H1 (cell line): ENCODE measurements around the gene AFF2. TPM values are rescaled to one million over a fixed set of nuclear protein-coding genes. Genes with fewer than 3 reads are reported as not detected.

Source experiments
- CTCF ChIA-PET: fragments of 300-600 bp; sonication (Branson Sonifier 250); formaldehyde crosslinking; loops from one replicate; lab custom pipeline; 2021; ENCODE audit not compliant: partially characterized antibody; lab: Charles Lee
- POLR2A ChIA-PET: fragments of 300-600 bp; sonication (Branson Sonifier 250); formaldehyde crosslinking; loops from one replicate; lab custom pipeline; 2021; ENCODE audit warnings: inconsistent platforms; ENCODE audit not compliant: partially characterized antibody; lab: Charles Lee
- DNase-seq, 2 experiments: peaks; one replicate each; pipeline versions ENCODE4 v3.0.0 to v3.0.0-alpha.2; 2010 to 2022; ENCODE audit warnings: low spot score in 2 of 2, low read depth in 1 of 2, mixed read lengths in 1 of 2
- FAIRE-seq: peaks from 2 replicates; lab custom pipeline; 2011; peaks lifted over from hg19 to GRCh38; lab: Jason Lieb, UNC
- H2AFZ ChIP-seq: 2 replicates; pipeline ENCODE4 v1.8.1; 2012; ENCODE audit warnings: low read length, inconsistent platforms
- H2AK5ac ChIP-seq: 2 replicates; pipeline ENCODE4 v1.6.1; 2013; ENCODE audit warnings: low read depth, low read length
- H2BK120ac ChIP-seq: replicated peaks from 2 replicates; pipeline ENCODE3; 2013; ENCODE audit warnings: low read depth, low read length, inconsistent platforms
- H2BK12ac ChIP-seq: 2 replicates; pipeline ENCODE4 v1.6.1; 2013; ENCODE audit warnings: low read depth, low read length
- H2BK15ac ChIP-seq: 2 replicates; pipeline ENCODE4 v1.6.1; 2013; ENCODE audit warnings: low read length
- H2BK20ac ChIP-seq: 2 replicates; pipeline ENCODE4 v1.6.1; 2013; ENCODE audit warnings: low read length
- H2BK5ac ChIP-seq: 2 replicates; pipeline ENCODE4 v1.6.1; 2013; ENCODE audit warnings: low read depth, low read length
- H3K14ac ChIP-seq: 2 replicates; pipeline ENCODE4 v1.6.1; 2013; ENCODE audit warnings: inconsistent platforms; ENCODE audit not compliant: insufficient read length
- H3K18ac ChIP-seq: 2 replicates; pipeline ENCODE4 v1.6.1; 2013; ENCODE audit warnings: low read length; ENCODE audit errors: extremely low read depth
- H3K23ac ChIP-seq: 2 replicates; pipeline ENCODE4 v1.6.1; 2013; ENCODE audit warnings: inconsistent platforms; ENCODE audit not compliant: insufficient read length
- H3K23me2 ChIP-seq: 2 replicates; pipeline ENCODE4 v1.6.1; 2013; ENCODE audit warnings: low read depth, low read length
- H3K27ac ChIP-seq: 2 replicates; pipeline ENCODE4 v1.6.1; 2011; ENCODE audit warnings: low read depth, low read length, inconsistent platforms
- H3K27me3 ChIP-seq, 4 experiments: replicated peaks in 1 of 4; 1 replicate in 1 of 4; 2 replicates in 3 of 4; pipeline versions ENCODE4 v1.6.1 to v1.8.1; 2011 to 2013; ENCODE audit warnings: low read length in 3 of 4, mild to moderate bottlenecking in 3 of 4, inconsistent platforms in 2 of 4, mixed read lengths in 2 of 4, moderate library complexity in 1 of 4; ENCODE audit not compliant: control insufficient read depth in 3 of 4, insufficient read depth in 3 of 4; ENCODE audit errors: extremely low read depth in 1 of 4
- H3K36me3 ChIP-seq, 4 experiments: 2 replicates each; pipeline versions ENCODE4 v1.6.1 to v1.8.1; 2011 to 2013; ENCODE audit warnings: mild to moderate bottlenecking in 4 of 4, low read length in 3 of 4, moderate library complexity in 2 of 4, control low read depth in 1 of 4, inconsistent platforms in 1 of 4; ENCODE audit not compliant: insufficient read depth in 4 of 4, control insufficient read depth in 2 of 4
- H3K4ac ChIP-seq: replicated peaks from 2 replicates; pipeline ENCODE3; 2013; ENCODE audit warnings: low read length, low read depth, mixed read lengths, inconsistent platforms; ENCODE audit not compliant: insufficient read length
- H3K4me1 ChIP-seq, 4 experiments: replicated peaks in 1 of 4; 1 replicate in 1 of 4; 2 replicates in 3 of 4; pipeline versions ENCODE4 v1.6.1 to v1.8.1; 2011 to 2013; ENCODE audit warnings: low read length in 3 of 4, inconsistent platforms in 2 of 4, mixed read lengths in 1 of 4; ENCODE audit not compliant: insufficient read depth in 4 of 4, control insufficient read depth in 3 of 4
- H3K4me2 ChIP-seq, 2 experiments: 2 replicates each; pipeline versions ENCODE4 v1.6.1 to v1.8.1; 2011 to 2013; ENCODE audit warnings: low read depth in 2 of 2, low read length in 2 of 2, control low read depth in 1 of 2, inconsistent platforms in 1 of 2, mild to moderate bottlenecking in 1 of 2; ENCODE audit not compliant: insufficient read depth in 1 of 2
- H3K4me3 ChIP-seq, 4 experiments: fragments of 200-600, 300-600 bp in 1 of 4; sonication (generic), shearing (Covaris generic), sonication (Bioruptor Twin) in 1 of 4; 2 replicates each; pipeline versions ENCODE4 v1.5.1 to v1.8.1; 2011 to 2016; ENCODE audit warnings: low read length in 4 of 4, low read depth in 3 of 4, control low read depth in 2 of 4, inconsistent platforms in 2 of 4, mild to moderate bottlenecking in 2 of 4, mixed read lengths in 1 of 4, moderate library complexity in 1 of 4; ENCODE audit not compliant: insufficient read depth in 2 of 4; ENCODE audit errors: extremely low read depth in 1 of 4
- H3K56ac ChIP-seq: replicated peaks from 2 replicates; pipeline ENCODE3; 2013; ENCODE audit warnings: low read depth, mild to moderate bottlenecking, mixed read lengths, low read length, inconsistent platforms; ENCODE audit not compliant: insufficient read length
- H3K79me1 ChIP-seq: 2 replicates; pipeline ENCODE4 v1.6.1; 2013; ENCODE audit warnings: low read depth, low read length, control low read depth
- H3K79me2 ChIP-seq, 2 experiments: 2 replicates each; pipeline versions ENCODE4 v1.6.1 to v1.8.1; 2012 to 2013; ENCODE audit warnings: low read length in 2 of 2, mild to moderate bottlenecking in 2 of 2, inconsistent platforms in 1 of 2; ENCODE audit not compliant: insufficient read depth in 2 of 2, control insufficient read depth in 1 of 2
- H3K9ac ChIP-seq, 4 experiments: replicated peaks in 1 of 4; 1 replicate in 1 of 4; 2 replicates in 3 of 4; pipeline versions ENCODE4 v1.6.1 to v1.8.1; 2011 to 2013; ENCODE audit warnings: low read depth in 3 of 4, low read length in 3 of 4, control low read depth in 2 of 4, mild to moderate bottlenecking in 2 of 4, moderate library complexity in 2 of 4, inconsistent platforms in 1 of 4; ENCODE audit errors: extremely low read depth in 1 of 4
- H3K9me3 ChIP-seq, 2 experiments: 2 replicates each; pipeline versions ENCODE4 v1.6.1 to v1.8.1; 2012 to 2013; ENCODE audit warnings: mild to moderate bottlenecking in 2 of 2, moderate library complexity in 2 of 2, control low read depth in 1 of 2, inconsistent platforms in 1 of 2, low read depth in 1 of 2, low read length in 1 of 2, mixed read lengths in 1 of 2; ENCODE audit not compliant: insufficient read depth in 2 of 2
- H4K20me1 ChIP-seq, 2 experiments: replicated peaks in 1 of 2; 2 replicates each; pipeline versions ENCODE3 to v1.8.1; 2011 to 2013; ENCODE audit warnings: inconsistent platforms in 2 of 2, low read length in 2 of 2, mild to moderate bottlenecking in 1 of 2; ENCODE audit not compliant: insufficient read depth in 2 of 2, control insufficient read depth in 1 of 2
- H4K5ac ChIP-seq: 2 replicates; pipeline ENCODE4 v1.6.1; 2013; ENCODE audit warnings: low read length, low read depth, mixed read lengths, inconsistent platforms; ENCODE audit not compliant: insufficient read length
- H4K8ac ChIP-seq: 2 replicates; pipeline ENCODE4 v1.8.0; 2013; ENCODE audit warnings: mild to moderate bottlenecking, moderate library complexity, low read length, inconsistent platforms; ENCODE audit not compliant: insufficient read depth; ENCODE audit errors: extremely low read depth
- H4K91ac ChIP-seq: replicated peaks from 2 replicates; pipeline ENCODE3; 2013; ENCODE audit warnings: low read length, mixed read lengths, inconsistent platforms; ENCODE audit not compliant: insufficient read length
- RFX5 ChIP-seq: IDR thresholded peaks from 2 replicates; pipeline ENCODE4 v1.6.1; 2011; ENCODE audit warnings: low read depth, low read length, improper control_type of control experiment, borderline replicate concordance
- WGBS, 2 experiments: shearing (Covaris generic) in 1 of 2; methylation state at CpG; one replicate each; pipeline versions ENCODE4 v1.1.6 to v1.1.7; 2013 to 2015; ENCODE audit warnings: low lambda C conversion rate in 2 of 2, mixed read lengths in 2 of 2, inconsistent platforms in 1 of 2, low coverage in 1 of 2, missing lambda C conversion rate in 1 of 2; ENCODE audit not compliant: insufficient replicate concordance in 2 of 2, insufficient coverage in 1 of 2, insufficient read length in 1 of 2; ENCODE audit errors: extremely low coverage in 1 of 2, missing lambda C conversion rate in 1 of 2; 5-methylcytosine and 5-hydroxymethylcytosine counted together
- polyA plus RNA-seq, 7 experiments: library from polyadenylated mRNA; depleted of rRNA in 3 of 7; stranded (reverse) in 5 of 7; unstranded in 2 of 7; fragments of >200 nt in 5 of 7; fragments of 200-250 nt in 2 of 7; gene quantifications; 1 replicate in 5 of 7; 2 replicates in 1 of 7; 4 replicates in 1 of 7; pipeline versions ENCODE4 v1.2.1 to v1.2.3, GENCODE V29; 2011 to 2013; ENCODE audit warnings: missing spikeins in 2 of 7, mixed read lengths in 2 of 7
- total RNA-seq: library from RNA; stranded (reverse); fragmentation: NEBNext Ultra II Directional; extraction: Animal tissue kit (Norgen Biotek cat#: 25700); gene quantifications from 2 replicates; pipeline ENCODE4 v1.2.1, GENCODE V29; 2021

AFF2 gene
- total and polyA plus RNA-seq, 2 of the 8 experiments (the other 6 are each of a cell fraction or from before 2014, with no cell fraction given) = 2.0 to 7.3 TPM

- H2BK15ac ChIP-seq = no peak overlapping the region
- CTCF ChIA-PET = interaction anchor here (1.2 to 2.0 kb wide), 2 partner anchors 18 to 40 kb away, joined by 3 to 6 read pairs; no protein-coding TSS in a partner anchor
- WGBS, 2 experiments = 93% methylated on average over 2 of the region's 2 CpGs; no CpG with 5 or more reads in 1 of the 2 experiments
- no peak for TF ChIP-seq RFX5
These were observed 12.0 kb downstream of the AFF2 start for GRCh38 chrX:148512453-148512852.

More at GRCh38 chrX:148512453-148512852, 12.0 kb downstream of the AFF2 start:
- Histone ChIP-seq H3K36me3 (no peaks in the 10 kb centered on the region), H3K9ac (no peak overlapping the region), H3K9me3 (no peaks in the 10 kb centered on the region), H2BK5ac (no peak overlapping the region), H3K56ac (no peak overlapping the region), H3K4me3 (no peak overlapping the region), H4K20me1 (no peaks in the 10 kb centered on the region), H3K4me1 (peaks cover 0 to 3% (median 0%) of the 10 kb centered on the region in 4 experiments; a peak in 1 of 7 replicates), H3K23me2 (no peaks in the 10 kb centered on the region), H3K4ac (no peak overlapping the region), H2BK20ac (no peak overlapping the region), H4K5ac (no peak overlapping the region), H3K79me1 (no peaks in the 10 kb centered on the region), H3K4me2 (no peak overlapping the region), H4K8ac (no peak overlapping the region), H3K23ac (no peak overlapping the region), H3K18ac (no peak overlapping the region), H3K27me3 (no peaks in the 10 kb centered on the region), H2BK12ac (no peak overlapping the region), H2AFZ (no peak overlapping the region), H3K79me2 (no peaks in the 10 kb centered on the region; a peak in 1 of 4 replicates), H2AK5ac (no peak overlapping the region), H3K14ac (no peak overlapping the region), H3K27ac (no peak overlapping the region), H2BK120ac (no peak overlapping the region), H4K91ac (no peak overlapping the region)
- no peak for FAIRE-seq
- no peak for DNase-seq
- POLR2A ChIA-PET = no interaction called here
